Measurements from ENCODE around the gene BDKRB1.

- TF ChIP-seq CTCF (IDR thresholded peaks at IDR 0.05) (peak; percentile 28 to 64 (median 50)), POLR2A (IDR thresholded peaks at IDR 0.05) (no peak)
Measured at GRCh38 chr14:96297000-96297399, 41.0 kb downstream of the BDKRB1 start.
